Kidney (tissue), 14 donors: ENCODE results near the gene RIMKLA. TPM values are rescaled to one million over a fixed set of nuclear protein-coding genes. Genes with fewer than 3 reads are reported as not detected.

ENCODE experiments used
- DNase-seq, 5 donors: peaks; one replicate each; pipeline ENCODE4 v3.0.0-alpha.2; 2013 to 2020
- FAIRE-seq: peaks from 2 replicates; lab custom pipeline; 2012; peaks lifted over from hg19 to GRCh38; lab: Jason Lieb, UNC
- H3K27ac ChIP-seq, 2 donors: one replicate each; pipeline ENCODE4 v1.7.0; 2013; ENCODE audit warnings: low read depth in 2 of 2, low read length in 2 of 2, inconsistent platforms in 1 of 2
- H3K27me3 ChIP-seq: one replicate; pipeline ENCODE4 v1.7.1; 2013; ENCODE audit warnings: low read length, inconsistent platforms; ENCODE audit not compliant: control insufficient read depth, insufficient read depth
- H3K36me3 ChIP-seq, 3 donors: one replicate each; pipeline versions ENCODE4 v1.7.0 to v1.7.1; 2013; ENCODE audit warnings: low read length in 3 of 3, control low read depth in 1 of 3, inconsistent platforms in 1 of 3; ENCODE audit not compliant: insufficient read depth in 3 of 3, control insufficient read depth in 2 of 3
- H3K4me1 ChIP-seq, 3 donors: one replicate each; pipeline versions ENCODE4 v1.7.0 to v1.7.1; 2013; ENCODE audit warnings: low read length in 3 of 3, inconsistent platforms in 1 of 3, low read depth in 1 of 3; ENCODE audit not compliant: control insufficient read depth in 2 of 3, insufficient read depth in 2 of 3
- H3K4me3 ChIP-seq, 3 donors: one replicate each; pipeline versions ENCODE4 v1.7.0 to v1.8.1; 2013; ENCODE audit warnings: low read length in 3 of 3, control low read depth in 1 of 3, inconsistent platforms in 1 of 3
- H3K9ac ChIP-seq, 3 donors: one replicate each; pipeline versions ENCODE4 v1.7.0 to v1.7.1; 2013; ENCODE audit warnings: low read length in 3 of 3, control low read depth in 1 of 3, inconsistent platforms in 1 of 3
- H3K9me3 ChIP-seq, 3 donors: one replicate each; pipeline versions ENCODE4 v1.7.0 to v1.7.1; 2013; ENCODE audit warnings: low read length in 3 of 3, control low read depth in 1 of 3, inconsistent platforms in 1 of 3; ENCODE audit not compliant: control insufficient read depth in 2 of 3, insufficient read depth in 1 of 3
- CTCF ChIP-seq: IDR thresholded peaks from 3 replicates; pipeline ENCODE4 v1.5.1; 2012; ENCODE audit warnings: mild to moderate bottlenecking, moderate library complexity, borderline replicate concordance; ENCODE audit not compliant: insufficient read depth; ENCODE audit errors: extremely low read depth
- intact Hi-C: fragments of 100-400 bp; cut with DNase I; formaldehyde crosslinking; loops from one replicate; pipeline ENCODE4 v1.11.1; 2022
- polyA plus RNA-seq: library from polyadenylated mRNA; stranded (reverse); fragments of 350-450 nt; fragmentation: Illumina TruSeq; extraction: RNeasy Lipid Tissue Mini Kit (QIAGEN cat#74804); gene quantifications from one replicate; pipeline ENCODE4 v1.2.3, GENCODE V29; 2014; ENCODE audit warnings: low read depth, low replicate concordance; ENCODE audit not compliant: insufficient read depth
- total RNA-seq: library from RNA; stranded (reverse); fragmentation: NEBNext Ultra II Directional; extraction: Animal tissue kit (Norgen Biotek cat#: 25700); gene quantifications from one replicate; pipeline ENCODE4 v1.2.1, GENCODE V29; 2021
- donor health status: control.
- donor health status: control.
- donor health status: control.
- donor health status: control.
- donor health status: control.
- donor health status: DM: yes; HTN: yes; CAD: no.
- donor health status: Normal renal cell carcinoma (clear cell type).

The RIMKLA gene
- total and polyA plus RNA-seq, 2 donors from 2014 or later = 1.1 to 3.3 TPM

- intact Hi-C loops = no loop called here
- DNase-seq = peak in 1 of 5 donors; percentile 39
- no peak overlapping the region for H3K9ac ChIP-seq
- H3K4me1 ChIP-seq = no peaks in the 10 kb centered on the region
- no peak for TF ChIP-seq CTCF
- no peak for FAIRE-seq
- no peaks in the 10 kb centered on the region for H3K27me3 ChIP-seq
- H3K4me3 ChIP-seq = no peak overlapping the region
- no peak overlapping the region for H3K27ac ChIP-seq
- H3K9me3 ChIP-seq = no peaks in the 10 kb centered on the region
- H3K36me3 ChIP-seq = no peaks in the 10 kb centered on the region
Measured at GRCh38 chr1:42419126-42419821, 38.7 kb downstream of the RIMKLA start.

- DNase-seq = no peak
- no peak for FAIRE-seq
Measured at GRCh38 chr1:42420121-42420520, 39.5 kb downstream of the RIMKLA start.

GRCh38 chr1:42420911-42421585 is 40.5 kb downstream of the RIMKLA start:
- Histone ChIP-seq H3K36me3 (no peaks in the 10 kb centered on the region), H3K4me1 (no peaks in the 10 kb centered on the region), H3K27ac (no peak overlapping the region), H3K27me3 (no peaks in the 10 kb centered on the region), H3K4me3 (no peak overlapping the region), H3K9ac (no peak overlapping the region), H3K9me3 (no peaks in the 10 kb centered on the region)
- intact Hi-C loops = no loop called here
- DNase-seq (peak; percentile 86 to 97 (median 89)), FAIRE-seq (no peak)
- no peak for TF ChIP-seq CTCF

More at GRCh38 chr1:42420121-42420520, 39.5 kb downstream of the RIMKLA start:
- intact Hi-C loops = no loop called here
- Histone ChIP-seq H3K9me3 (no peaks in the 10 kb centered on the region), H3K27ac (no peak overlapping the region), H3K27me3 (no peaks in the 10 kb centered on the region), H3K36me3 (no peaks in the 10 kb centered on the region), H3K9ac (no peak overlapping the region), H3K4me3 (no peak overlapping the region), H3K4me1 (no peaks in the 10 kb centered on the region)
- no peak for TF ChIP-seq CTCF
